SK-N-SH (cell line): Measurements from ENCODE around the gene IMPG2.

Experiments
- USF2 ChIP-seq: fragments of 150-350 bp; IDR thresholded peaks from 2 replicates; pipeline ENCODE4 v1.6.1; 2017; ENCODE audit warnings: antibody characterized with exemption, low read length, low read depth, borderline replicate concordance
- TF ChIP-seq, protein P1 (sequence below): fragments of 200-600 bp; sonication (generic); IDR thresholded peaks from 2 replicates; pipeline ENCODE4 v1.6.1; 2017; ENCODE audit warnings: antibody characterized with exemption, mild to moderate bottlenecking, moderate library complexity

DNA sequence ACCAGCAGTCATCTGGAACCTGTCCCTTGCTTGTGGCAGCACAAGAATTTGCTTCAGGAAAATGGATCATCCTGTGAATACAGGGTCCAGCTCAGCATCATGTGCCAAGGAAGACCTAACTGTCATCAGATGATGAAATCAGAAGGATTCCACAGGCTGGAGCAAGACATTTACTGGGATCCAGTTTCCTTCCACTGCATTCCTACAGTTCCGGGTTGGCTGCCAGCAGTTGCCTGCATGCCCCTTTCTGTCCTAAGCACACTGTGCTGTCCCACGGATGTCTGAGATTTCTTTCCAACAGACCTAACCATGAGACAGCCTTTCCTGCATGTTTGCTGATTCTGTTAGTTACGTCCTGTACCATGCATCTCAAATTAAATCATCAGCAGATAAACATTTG, 140.7 kb downstream of the IMPG2 start:
- TF ChIP-seq USF2, result no peak
- TF ChIP-seq, protein P1, sequence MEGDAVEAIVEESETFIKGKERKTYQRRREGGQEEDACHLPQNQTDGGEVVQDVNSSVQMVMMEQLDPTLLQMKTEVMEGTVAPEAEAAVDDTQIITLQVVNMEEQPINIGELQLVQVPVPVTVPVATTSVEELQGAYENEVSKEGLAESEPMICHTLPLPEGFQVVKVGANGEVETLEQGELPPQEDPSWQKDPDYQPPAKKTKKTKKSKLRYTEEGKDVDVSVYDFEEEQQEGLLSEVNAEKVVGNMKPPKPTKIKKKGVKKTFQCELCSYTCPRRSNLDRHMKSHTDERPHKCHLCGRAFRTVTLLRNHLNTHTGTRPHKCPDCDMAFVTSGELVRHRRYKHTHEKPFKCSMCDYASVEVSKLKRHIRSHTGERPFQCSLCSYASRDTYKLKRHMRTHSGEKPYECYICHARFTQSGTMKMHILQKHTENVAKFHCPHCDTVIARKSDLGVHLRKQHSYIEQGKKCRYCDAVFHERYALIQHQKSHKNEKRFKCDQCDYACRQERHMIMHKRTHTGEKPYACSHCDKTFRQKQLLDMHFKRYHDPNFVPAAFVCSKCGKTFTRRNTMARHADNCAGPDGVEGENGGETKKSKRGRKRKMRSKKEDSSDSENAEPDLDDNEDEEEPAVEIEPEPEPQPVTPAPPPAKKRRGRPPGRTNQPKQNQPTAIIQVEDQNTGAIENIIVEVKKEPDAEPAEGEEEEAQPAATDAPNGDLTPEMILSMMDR, result no peak
